HCT116 (cell line): ENCODE data around the gene CASP9. TPM values are rescaled to one million over a fixed set of nuclear protein-coding genes. Genes with fewer than 3 reads are reported as not detected.

Experiments used
- ATAC-seq: fragments of 200-7000 bp; cut with Tn5 transposase; 2 replicates; pipeline ENCODE4 v1.9.1; 2020; ENCODE audit warnings: mild to moderate bottlenecking, moderate library complexity
- BruUV-seq: library from RNA; stranded (reverse); fragments of 400-500 nt; replicated peaks from 2 replicates; lab custom pipeline; 2021; lab: Mats Ljungman, UMichigan
- CTCF ChIA-PET: fragments of 300-600 bp; sonication (Branson Sonifier 250); formaldehyde crosslinking; loops from one replicate; lab custom pipeline; 2021; ENCODE audit warnings: antibody characterized with exemption; lab: Charles Lee
- POLR2A ChIA-PET: fragments of 300-600, 350-600 bp; sonication (Branson Sonifier 250); formaldehyde crosslinking; loops from one replicate; lab custom pipeline; 2021; ENCODE audit warnings: antibody characterized with exemption; lab: Charles Lee
- RAD21 ChIA-PET, 2 experiments: fragments of 300-600 bp; sonication (Branson Sonifier 250); formaldehyde crosslinking; loops; one replicate each; lab custom pipeline; 2023; ENCODE audit warnings: low total read pairs in 2 of 2; ENCODE audit not compliant: uncharacterized antibody in 2 of 2, unreplicated experiment in 2 of 2, low non-redundant PET in 1 of 2; lab: Charles Lee
- DNase-seq: peaks from one replicate; pipeline ENCODE4 v3.0.0-alpha.2; 2010; ENCODE audit warnings: low read depth, low spot score
- H2AFZ ChIP-seq: fragments of 200-600 bp; shearing (Covaris generic), sonication (generic); 2 replicates; pipeline ENCODE4 v1.6.1; 2017; ENCODE audit warnings: low read depth, mixed run types, mixed read lengths, antibody characterized with exemption, low read length; ENCODE audit not compliant: poor library complexity, severe bottlenecking
- H3K27ac ChIP-seq: 2 replicates; pipeline ENCODE4 v1.5.1; 2012; ENCODE audit warnings: low read depth, low read length
- H3K27me3 ChIP-seq: fragments of 200-600 bp; sonication (generic); 2 replicates; pipeline ENCODE4 v1.6.1; 2016; ENCODE audit warnings: mixed run types, low read length, mixed read lengths; ENCODE audit not compliant: insufficient read depth
- H3K36me3 ChIP-seq, 2 experiments: fragments of 200-500 bp in 1 of 2; fragments of 200-600 bp in 1 of 2; sonication (Bioruptor generic) in 1 of 2; sonication (generic) in 1 of 2; 2 replicates each; pipeline versions ENCODE4 v1.5.1 to v1.6.1; 2014 to 2016; ENCODE audit warnings: low read length in 2 of 2, inconsistent platforms in 1 of 2, mixed read lengths in 1 of 2, mixed run types in 1 of 2; ENCODE audit not compliant: insufficient read depth in 2 of 2, control insufficient read depth in 1 of 2
- H3K4me1 ChIP-seq, 2 experiments: fragments of 200-600 bp in 1 of 2; sonication (generic) in 1 of 2; 2 replicates each; pipeline versions ENCODE4 v1.5.1 to v1.6.1; 2012 to 2017; ENCODE audit warnings: low read length in 2 of 2, inconsistent platforms in 1 of 2, mild to moderate bottlenecking in 1 of 2, mixed read lengths in 1 of 2, mixed run types in 1 of 2, moderate library complexity in 1 of 2; ENCODE audit not compliant: insufficient read depth in 2 of 2, control insufficient read depth in 1 of 2
- H3K4me2 ChIP-seq: fragments of 200-600 bp; sonication (generic); 2 replicates; pipeline ENCODE4 v1.6.1; 2017; ENCODE audit warnings: mixed run types, low read length, mixed read lengths
- H3K4me3 ChIP-seq, 2 experiments: fragments of 200-600 bp in 1 of 2; sonication (generic) in 1 of 2; replicated peaks in 1 of 2; 2 replicates each; pipeline ENCODE4 v1.5.1; 2011 to 2016; ENCODE audit warnings: low read length in 2 of 2, control low read depth in 1 of 2, low read depth in 1 of 2, mild to moderate bottlenecking in 1 of 2, mixed read lengths in 1 of 2, mixed run types in 1 of 2
- H3K79me2 ChIP-seq: fragments of 200-600 bp; sonication (generic); 2 replicates; pipeline ENCODE4 v1.6.1; 2017; ENCODE audit warnings: mild to moderate bottlenecking, mixed run types, low read length, moderate library complexity, mixed read lengths; ENCODE audit not compliant: insufficient read depth
- H3K9ac ChIP-seq: fragments of 200-600 bp; sonication (generic); 2 replicates; pipeline ENCODE4 v1.6.1; 2016; ENCODE audit warnings: low read length, mixed read lengths
- H3K9me2 ChIP-seq: fragments of 200-600 bp; sonication (generic), shearing (Covaris generic); 2 replicates; pipeline ENCODE4 v1.6.1; 2017; ENCODE audit warnings: mixed run types, mild to moderate bottlenecking, moderate library complexity; ENCODE audit not compliant: insufficient read depth
- H3K9me3 ChIP-seq, 2 experiments: fragments of 200-500 bp in 1 of 2; fragments of 200-600 bp in 1 of 2; sonication (Bioruptor generic) in 1 of 2; sonication (generic) in 1 of 2; 2 replicates each; pipeline ENCODE4 v1.6.1; 2014 to 2017; ENCODE audit warnings: low read length in 2 of 2, mixed read lengths in 2 of 2, inconsistent platforms in 1 of 2, low read depth in 1 of 2, mild to moderate bottlenecking in 1 of 2, mixed run types in 1 of 2, moderate library complexity in 1 of 2; ENCODE audit not compliant: control insufficient read depth in 1 of 2, insufficient read depth in 1 of 2
- H4K20me1 ChIP-seq: fragments of 200-600 bp; sonication (generic), shearing (Covaris generic); 2 replicates; pipeline ENCODE4 v1.6.1; 2017; ENCODE audit warnings: mixed run types, mild to moderate bottlenecking, moderate library complexity; ENCODE audit not compliant: insufficient read depth
- ATF3 ChIP-seq: IDR thresholded peaks from 2 replicates; pipeline ENCODE4 v1.6.1; 2012
- CBX3 ChIP-seq: IDR thresholded peaks from 2 replicates; pipeline ENCODE4 v1.6.1; 2012; ENCODE audit warnings: low read depth
- CEBPB ChIP-seq: IDR thresholded peaks from 2 replicates; pipeline ENCODE4 v1.6.1; 2012; ENCODE audit warnings: low read depth
- ELF1 ChIP-seq: IDR thresholded peaks from 2 replicates; pipeline ENCODE4 v1.6.1; 2012; ENCODE audit warnings: low read depth, borderline replicate concordance
- EZH2 ChIP-seq: fragments of 200-600 bp; sonication (generic); IDR thresholded peaks from 2 replicates; pipeline ENCODE4 v1.6.1; 2017; ENCODE audit warnings: antibody characterized with exemption, mixed run types
- FOSL1 ChIP-seq: IDR thresholded peaks from 2 replicates; pipeline ENCODE4 v1.6.1; 2012; ENCODE audit warnings: low read depth
- JUND ChIP-seq: IDR thresholded peaks from 2 replicates; pipeline ENCODE4 v1.6.1; 2012
- RAD21 ChIP-seq: IDR thresholded peaks from 2 replicates; pipeline ENCODE4 v1.6.1; 2012; ENCODE audit warnings: low read depth, mild to moderate bottlenecking
- SP1 ChIP-seq: IDR thresholded peaks from 2 replicates; pipeline ENCODE4 v1.6.1; 2012; ENCODE audit warnings: low read depth
- SRF ChIP-seq: IDR thresholded peaks from 2 replicates; pipeline ENCODE4 v1.6.1; 2012; ENCODE audit warnings: low read depth
- YY1 ChIP-seq: IDR thresholded peaks from 2 replicates; pipeline ENCODE4 v1.6.1; 2011; ENCODE audit warnings: low read length, low read depth, moderate library complexity, mild to moderate bottlenecking; ENCODE audit not compliant: insufficient replicate concordance; ENCODE audit errors: extremely low read depth
- ZFX ChIP-seq: fragments of 450-650 bp; IDR thresholded peaks from 2 replicates; pipeline ENCODE4 v1.6.1; 2017
- intact Hi-C: fragments of 100-400 bp; cut with micrococcal nuclease; formaldehyde crosslinking; loops from 2 replicates; pipeline ENCODE4 v1.10.0; 2022
- total RNA-seq: library from RNA; stranded (reverse); gene quantifications from one replicate; pipeline ENCODE4 v1.2.1, GENCODE V29; 2021; ENCODE audit not compliant: unreplicated experiment
- TF ChIP-seq, protein P1 (sequence below), 3 experiments: fragments of 200-600 bp in 1 of 3; sonication (generic) in 1 of 3; IDR thresholded peaks in 2 of 3; conservative IDR thresholded peaks in 1 of 3; 2 replicates each; pipeline ENCODE4 v1.5.1; 2012 to 2017; ENCODE audit warnings: low read depth in 2 of 3, low read length in 2 of 3, antibody characterized with exemption in 1 of 3, borderline replicate concordance in 1 of 3, control low read depth in 1 of 3, mild to moderate bottlenecking in 1 of 3, mixed read lengths in 1 of 3, mixed run types in 1 of 3, moderate library complexity in 1 of 3; ENCODE audit not compliant: insufficient read depth in 1 of 3

The CASP9 gene
- total RNA-seq, 1 experiment from 2014 or later: 10.6 TPM

DNA sequence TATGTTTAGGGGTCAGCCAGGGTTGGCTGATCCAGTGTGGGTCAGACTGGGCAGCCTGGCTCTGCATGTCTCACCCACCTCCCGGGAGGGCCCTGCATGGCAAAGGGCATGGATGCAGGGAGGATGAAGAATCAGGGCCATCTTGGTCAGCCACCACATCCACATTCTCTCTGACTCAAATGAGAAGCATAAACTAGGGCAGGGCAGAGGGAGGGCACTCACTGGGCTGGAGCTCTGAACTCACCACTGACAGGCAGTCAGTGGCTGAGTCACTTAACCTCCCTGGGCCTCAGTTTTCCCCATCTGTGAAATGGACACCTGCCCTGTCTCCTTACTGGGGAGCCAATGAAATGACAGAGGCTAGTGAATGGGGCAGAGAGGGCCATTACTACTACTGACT, 71.8 kb downstream of the CASP9 start:
- ChIA-PET RAD21 (no interaction called here), CTCF (no interaction called here)
- Histone ChIP-seq H3K27me3 (no peaks in the 10 kb centered on the region), H3K79me2 (no peaks in the 10 kb centered on the region), H3K36me3 (no peaks in the 10 kb centered on the region), H3K9me3 (peaks cover 0 to 3% of the 10 kb centered on the region in 2 experiments; a peak in 1 of 4 replicates), H3K9me2 (no peaks in the 10 kb centered on the region), H3K4me1 (no peaks in the 10 kb centered on the region), H2AFZ (no peak overlapping the region), H3K27ac (no peak overlapping the region), H3K4me2 (no peak overlapping the region)
- no peak for ATAC-seq
- BruUV-seq: no TSS peak
- no peak for DNase-seq
- TF ChIP-seq RAD21 (no peak), SRF (no peak), YY1 (no peak), FOSL1 (no peak), ELF1 (no peak), ZFX (no peak), EZH2 (no peak), ATF3 (no peak), CBX3 (no peak), SP1 (no peak), JUND (no peak), CEBPB (no peak)
- TF ChIP-seq, protein P1, sequence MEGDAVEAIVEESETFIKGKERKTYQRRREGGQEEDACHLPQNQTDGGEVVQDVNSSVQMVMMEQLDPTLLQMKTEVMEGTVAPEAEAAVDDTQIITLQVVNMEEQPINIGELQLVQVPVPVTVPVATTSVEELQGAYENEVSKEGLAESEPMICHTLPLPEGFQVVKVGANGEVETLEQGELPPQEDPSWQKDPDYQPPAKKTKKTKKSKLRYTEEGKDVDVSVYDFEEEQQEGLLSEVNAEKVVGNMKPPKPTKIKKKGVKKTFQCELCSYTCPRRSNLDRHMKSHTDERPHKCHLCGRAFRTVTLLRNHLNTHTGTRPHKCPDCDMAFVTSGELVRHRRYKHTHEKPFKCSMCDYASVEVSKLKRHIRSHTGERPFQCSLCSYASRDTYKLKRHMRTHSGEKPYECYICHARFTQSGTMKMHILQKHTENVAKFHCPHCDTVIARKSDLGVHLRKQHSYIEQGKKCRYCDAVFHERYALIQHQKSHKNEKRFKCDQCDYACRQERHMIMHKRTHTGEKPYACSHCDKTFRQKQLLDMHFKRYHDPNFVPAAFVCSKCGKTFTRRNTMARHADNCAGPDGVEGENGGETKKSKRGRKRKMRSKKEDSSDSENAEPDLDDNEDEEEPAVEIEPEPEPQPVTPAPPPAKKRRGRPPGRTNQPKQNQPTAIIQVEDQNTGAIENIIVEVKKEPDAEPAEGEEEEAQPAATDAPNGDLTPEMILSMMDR (IDR thresholded peaks at IDR 0.05 in 2 of 3, conservative IDR thresholded peaks at IDR 0.05 in 1 of 3; ENCODE audit: borderline replicate concordance in 1 of 3, insufficient read depth in 1 of 3, low read depth in 2 of 3, low read length in 2 of 3): no peak
- TF ChIP-seq, all 23 proteins: peak for 0
- no peak overlapping the region for H3K4me3 ChIP-seq
- intact Hi-C loops: no loop called here
- no peaks in the 10 kb centered on the region for H4K20me1 ChIP-seq
- H3K9ac ChIP-seq: no peak overlapping the region
- POLR2A ChIA-PET: no interaction called here
